Lower leg skin (tissue), 4 donors: Measurements from ENCODE around the gene ENPP6. TPM values are rescaled to one million over a fixed set of nuclear protein-coding genes. Genes with fewer than 3 reads are reported as not detected.

Source experiments
- DNase-seq, 2 donors: peaks; one replicate each; pipeline ENCODE4 v3.0.0-alpha.2; 2019; ENCODE audit warnings: low spot score in 2 of 2
- H3K4me3 ChIP-seq: fragments of 200-600 bp; sonication (generic); 2 replicates; pipeline ENCODE4 v1.5.1; 2017; ENCODE audit warnings: mild to moderate bottlenecking, low read depth; ENCODE audit not compliant: poor library complexity, severe bottlenecking
- POLR2A ChIP-seq, 2 donors: fragments of 450-650 bp; IDR thresholded peaks; one replicate each; pipeline ENCODE4 v1.6.1; 2016 to 2017; ENCODE audit warnings: antibody characterized with exemption in 2 of 2, mild to moderate bottlenecking in 1 of 2, moderate library complexity in 1 of 2
- WGBS, 2 donors: methylation state at CpG; one replicate each; pipeline ENCODE4 v1.1.5; 2018; 5-methylcytosine and 5-hydroxymethylcytosine counted together
- intact Hi-C: fragments of 100-400 bp; cut with DNase I; formaldehyde crosslinking; loops from one replicate; pipeline ENCODE4 v1.15.0; 2023; ENCODE audit warnings: low total_unique reads
- total RNA-seq, 4 donors: library from RNA; depleted of rRNA; stranded (reverse); fragments of >200 nt; gene quantifications; one replicate each; pipeline ENCODE4 v1.1.0, GENCODE V29; 2016
- TF ChIP-seq, protein P1 (sequence below), 3 donors: fragments of 450-650 bp; IDR thresholded peaks; one replicate each; pipeline ENCODE4 v1.5.1; 2016; ENCODE audit warnings: antibody characterized with exemption in 3 of 3, mild to moderate bottlenecking in 3 of 3, moderate library complexity in 2 of 3

Gene ENPP6
- total RNA-seq, 4 donors from 2014 or later: 0.16 TPM; not detected in 3

- no peak for DNase-seq
- no peak overlapping the region for H3K4me3 ChIP-seq
- TF ChIP-seq, protein P1, sequence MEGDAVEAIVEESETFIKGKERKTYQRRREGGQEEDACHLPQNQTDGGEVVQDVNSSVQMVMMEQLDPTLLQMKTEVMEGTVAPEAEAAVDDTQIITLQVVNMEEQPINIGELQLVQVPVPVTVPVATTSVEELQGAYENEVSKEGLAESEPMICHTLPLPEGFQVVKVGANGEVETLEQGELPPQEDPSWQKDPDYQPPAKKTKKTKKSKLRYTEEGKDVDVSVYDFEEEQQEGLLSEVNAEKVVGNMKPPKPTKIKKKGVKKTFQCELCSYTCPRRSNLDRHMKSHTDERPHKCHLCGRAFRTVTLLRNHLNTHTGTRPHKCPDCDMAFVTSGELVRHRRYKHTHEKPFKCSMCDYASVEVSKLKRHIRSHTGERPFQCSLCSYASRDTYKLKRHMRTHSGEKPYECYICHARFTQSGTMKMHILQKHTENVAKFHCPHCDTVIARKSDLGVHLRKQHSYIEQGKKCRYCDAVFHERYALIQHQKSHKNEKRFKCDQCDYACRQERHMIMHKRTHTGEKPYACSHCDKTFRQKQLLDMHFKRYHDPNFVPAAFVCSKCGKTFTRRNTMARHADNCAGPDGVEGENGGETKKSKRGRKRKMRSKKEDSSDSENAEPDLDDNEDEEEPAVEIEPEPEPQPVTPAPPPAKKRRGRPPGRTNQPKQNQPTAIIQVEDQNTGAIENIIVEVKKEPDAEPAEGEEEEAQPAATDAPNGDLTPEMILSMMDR (IDR thresholded peaks at IDR 0.05): no peak
- no peak for TF ChIP-seq POLR2A (IDR thresholded peaks at IDR 0.05)
- WGBS, 2 donors: 55 to 59% methylated on average over 4 of the region's 4 CpGs
- intact Hi-C loops: no loop called here
These were observed 15.3 kb upstream of the ENPP6 start for GRCh38 chr4:184232975-184233374.

DNA sequence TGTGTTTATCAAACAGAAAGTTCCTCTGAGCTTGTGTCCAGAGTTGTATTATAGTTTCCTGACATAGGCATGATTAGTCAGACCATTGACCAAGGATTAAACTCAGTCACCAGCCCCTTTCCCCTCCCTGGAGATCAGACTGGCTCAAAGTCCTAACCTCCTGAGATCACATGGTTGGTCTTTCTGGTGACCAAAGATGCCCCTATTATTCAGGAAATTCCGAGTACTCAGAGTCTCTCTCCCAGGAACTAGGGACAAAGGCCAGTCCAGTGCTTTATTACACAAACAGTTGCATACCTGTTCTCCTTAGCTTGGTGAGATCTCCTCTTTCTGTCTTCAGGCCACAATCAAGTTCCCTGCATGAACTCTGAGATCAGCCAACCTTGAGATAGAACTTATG, 14.5 kb upstream of the ENPP6 start:
- H3K4me3 ChIP-seq: no peak overlapping the region
- 86 to 87% methylated on average over 1 of the region's 1 CpG for WGBS, 2 donors
- TF ChIP-seq, protein P1 (IDR thresholded peaks at IDR 0.05): no peak
- no peak for TF ChIP-seq POLR2A (IDR thresholded peaks at IDR 0.05)
- intact Hi-C loops: no loop called here
- DNase-seq: no peak

DNA sequence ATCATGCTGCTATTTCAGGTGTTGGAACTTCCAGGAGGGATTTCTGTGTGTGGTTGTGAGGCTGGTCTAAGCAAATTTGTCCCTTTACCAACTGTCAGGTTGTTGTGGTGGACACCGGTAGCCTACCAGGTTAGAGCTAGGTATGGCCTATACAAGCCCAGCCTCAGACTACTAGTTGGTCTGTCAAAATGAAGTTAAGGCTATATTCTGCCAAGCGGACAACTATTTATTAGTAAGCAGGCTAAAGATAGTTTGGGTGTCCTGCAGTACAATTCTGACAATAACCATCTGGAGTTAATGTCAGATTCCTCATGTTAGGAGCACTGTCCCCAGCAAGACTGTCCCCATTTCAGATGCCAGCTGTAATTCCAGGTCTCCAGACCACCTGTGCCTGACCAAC, 13.9 kb upstream of the ENPP6 start:
- TF ChIP-seq POLR2A (IDR thresholded peaks at IDR 0.05): no peak
- TF ChIP-seq, protein P1 (IDR thresholded peaks at IDR 0.05): no peak
- 92 to 93% methylated on average over 2 of the region's 2 CpGs for WGBS, 2 donors

DNA sequence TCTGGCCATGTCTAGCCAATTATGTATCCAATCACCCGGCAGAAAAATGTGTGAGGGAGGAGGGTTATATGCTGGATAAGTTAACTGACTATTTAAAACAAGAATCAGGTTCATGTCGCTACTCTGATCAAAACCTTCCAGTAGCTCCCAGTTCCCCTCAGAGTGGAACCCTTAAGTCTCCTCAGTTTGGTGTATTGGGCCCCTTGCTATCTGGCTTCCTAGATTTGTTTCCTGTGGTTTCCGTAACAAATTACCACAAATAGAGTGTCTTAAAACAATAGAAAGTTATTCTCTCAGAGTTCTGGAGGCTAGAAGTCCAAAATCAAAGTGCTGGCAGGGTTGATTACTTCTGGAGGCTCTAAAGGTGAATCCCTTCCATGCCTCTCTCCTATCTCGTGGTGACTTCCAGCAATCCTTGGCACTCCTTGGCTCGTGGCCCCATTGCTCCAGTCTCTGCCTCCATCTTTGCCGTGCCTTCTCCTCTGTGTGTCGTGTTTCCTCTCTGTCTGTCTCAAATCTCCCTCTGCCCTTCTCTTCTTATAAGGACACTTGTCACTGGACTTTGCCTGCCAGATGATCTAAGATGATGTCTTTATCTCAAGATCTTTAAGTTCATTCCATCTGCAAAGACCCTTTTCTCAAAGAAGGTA, 10.5 kb upstream of the ENPP6 start:
- DNase-seq: no peak
- TF ChIP-seq, protein P1 (IDR thresholded peaks at IDR 0.05): no peak
- intact Hi-C loops: no loop called here
- no peak overlapping the region for H3K4me3 ChIP-seq
- WGBS, 2 donors: 79 to 82% methylated on average over 7 of the region's 7 CpGs

More for the DNA sequence above, 13.9 kb upstream of the ENPP6 start:
- no peak for DNase-seq
- H3K4me3 ChIP-seq: no peak overlapping the region
- intact Hi-C loops: no loop called here

DNA sequence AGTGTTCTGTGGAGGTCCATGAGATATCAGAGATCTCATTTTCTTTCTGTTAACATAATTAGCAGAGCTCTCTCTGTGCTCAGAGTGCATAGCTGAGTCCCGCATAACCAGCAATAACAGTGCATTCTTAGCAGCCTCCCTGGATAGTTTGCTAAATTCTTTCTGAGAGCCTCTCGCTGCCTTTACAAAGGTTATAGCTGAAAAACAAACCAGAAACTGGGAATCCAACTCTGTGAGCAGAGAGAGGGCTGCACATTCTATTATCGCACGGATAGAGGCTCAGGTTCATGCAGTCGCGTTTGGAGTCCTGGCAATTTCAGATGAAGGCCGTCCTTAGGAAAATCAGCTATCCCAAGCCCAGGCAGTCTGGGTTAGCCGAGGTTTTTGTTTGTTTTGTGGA, 1.2 kb downstream of the ENPP6 start:
- TF ChIP-seq POLR2A (IDR thresholded peaks at IDR 0.05): no peak
- TF ChIP-seq, protein P1 (IDR thresholded peaks at IDR 0.05): no peak
- 80 to 88% methylated on average over 8 of the region's 8 CpGs for WGBS, 2 donors
- no peak for DNase-seq
- intact Hi-C loops: no loop called here
- H3K4me3 ChIP-seq: no peak overlapping the region
